HEK293T (cell line): Measurements from ENCODE around the gene SLC18A2.
"Not testable (repeated sequence)": the region's sequence is repeated elsewhere in the genome, so short reads cannot be mapped to it uniquely, and the experiment has no call there.

Experiments used
- CTCF ChIA-PET: fragments of 350-600 bp; formaldehyde crosslinking; extraction: SDS; loops from one replicate; lab custom pipeline; 2021; ENCODE audit warnings: antibody characterized with exemption, inconsistent platforms; lab: Yijun Ruan, JAX
- POLR2A ChIA-PET: fragments of 350-600 bp; formaldehyde crosslinking; extraction: SDS; loops from one replicate; lab custom pipeline; 2020; ENCODE audit warnings: antibody characterized with exemption, inconsistent platforms; lab: Yijun Ruan, JAX
- DNase-seq: peaks from one replicate; pipeline ENCODE4 v3.0.0; 2012; ENCODE audit warnings: mixed read lengths; ENCODE audit errors: extremely low spot score
- ARNT ChIP-seq: fragments of 450-650 bp; IDR thresholded peaks from 2 replicates; pipeline ENCODE4 v1.6.1; 2017; ENCODE audit warnings: mild to moderate bottlenecking
- BHLHE40 ChIP-seq: fragments of 450-650 bp; IDR thresholded peaks from 2 replicates; pipeline ENCODE4 v1.6.1; 2016; ENCODE audit warnings: mild to moderate bottlenecking, moderate library complexity, borderline replicate concordance
- CTBP1 ChIP-seq: fragments of 450-650 bp; IDR thresholded peaks from 2 replicates; pipeline ENCODE4 v1.6.1; 2016; ENCODE audit warnings: borderline replicate concordance
- ELF4 ChIP-seq: fragments of 450-650 bp; IDR thresholded peaks from 2 replicates; pipeline ENCODE4 v1.6.1; 2017; ENCODE audit warnings: antibody characterized with exemption
- FOXA1 ChIP-seq: fragments of 450-650 bp; IDR thresholded peaks from 2 replicates; pipeline ENCODE4 v1.6.1; 2016; ENCODE audit warnings: mild to moderate bottlenecking
- FOXK2 ChIP-seq: fragments of 450-650 bp; IDR thresholded peaks from 2 replicates; pipeline ENCODE4 v1.6.1; 2016; ENCODE audit warnings: mild to moderate bottlenecking
- FOXM1 ChIP-seq: fragments of 450-650 bp; IDR thresholded peaks from 2 replicates; pipeline ENCODE4 v1.6.1; 2017; ENCODE audit warnings: mild to moderate bottlenecking, borderline replicate concordance
- HDGF ChIP-seq: fragments of 450-650 bp; IDR thresholded peaks from 2 replicates; pipeline ENCODE4 v1.6.1; 2017; ENCODE audit warnings: antibody characterized with exemption, borderline replicate concordance
- L3MBTL2 ChIP-seq: fragments of 450-650 bp; conservative IDR thresholded peaks from 2 replicates; pipeline ENCODE4 v1.6.1; 2016; ENCODE audit warnings: mild to moderate bottlenecking
- LEF1 ChIP-seq: fragments of 450-650 bp; IDR thresholded peaks from 2 replicates; pipeline ENCODE4 v1.6.1; 2017; ENCODE audit warnings: mild to moderate bottlenecking, borderline replicate concordance
- NFRKB ChIP-seq: fragments of 450-650 bp; IDR thresholded peaks from 2 replicates; pipeline ENCODE4 v1.6.1; 2016; ENCODE audit warnings: mild to moderate bottlenecking, moderate library complexity
- PKNOX1 ChIP-seq: fragments of 450-650 bp; IDR thresholded peaks from 2 replicates; pipeline ENCODE4 v1.6.1; 2016
- SP1 ChIP-seq: fragments of 450-650 bp; IDR thresholded peaks from 2 replicates; pipeline ENCODE4 v1.6.1; 2017
- SUZ12 ChIP-seq: fragments of 450-650 bp; IDR thresholded peaks from 2 replicates; pipeline ENCODE4 v1.6.1; 2016; ENCODE audit warnings: mild to moderate bottlenecking
- TARDBP ChIP-seq: fragments of 450-650 bp; IDR thresholded peaks from 2 replicates; pipeline ENCODE4 v1.6.1; 2016
- ZNF384 ChIP-seq: fragments of 450-650 bp; IDR thresholded peaks from 2 replicates; pipeline ENCODE4 v1.6.1; 2016

SLC18A2 gene

GRCh38 chr10:117224881-117225280, 16.0 kb upstream of the SLC18A2 start:
- TF ChIP-seq ZNF384, result no peak
- no peak for TF ChIP-seq CTBP1
- no peak for TF ChIP-seq L3MBTL2
- TF ChIP-seq SUZ12, result no peak
- TF ChIP-seq FOXA1, result no peak
- TF ChIP-seq SP1, result no peak
- no peak for TF ChIP-seq NFRKB
- TF ChIP-seq PKNOX1, result no peak
- ChIA-PET POLR2A (no interaction called here), CTCF (interaction anchor here (0.6 to 2.2 kb wide), 2 partner anchors 8 to 255 kb away, joined by 3 to 11 read pairs; no protein-coding TSS in a partner anchor)
- DNase-seq, result no peak

GRCh38 chr10:117226813-117227451, 14.0 kb upstream of the SLC18A2 start:
- peak; percentile 75 for DNase-seq
- ChIA-PET CTCF (interaction anchor here (0.8 to 3.1 kb wide), 4 partner anchors 10 to 93 kb away, joined by 4 to 18 read pairs (median 8); no protein-coding TSS in a partner anchor), POLR2A (no interaction called here)
- TF ChIP-seq FOXM1, result no peak
- no peak for TF ChIP-seq HDGF
- TF ChIP-seq FOXA1, result no peak
- no peak for TF ChIP-seq L3MBTL2
- TF ChIP-seq CTBP1, result no peak
- no peak for TF ChIP-seq FOXK2
- no peak for TF ChIP-seq PKNOX1
- TF ChIP-seq SP1, result no peak
- no peak for TF ChIP-seq ARNT
- no peak for TF ChIP-seq SUZ12
- no peak for TF ChIP-seq TARDBP
- TF ChIP-seq BHLHE40, result no peak
- TF ChIP-seq NFRKB, result no peak
- no peak for TF ChIP-seq ELF4

GRCh38 chr10:117228210-117228609, 12.7 kb upstream of the SLC18A2 start:
- POLR2A ChIA-PET, result no interaction called here
- TF ChIP-seq ELF4 (no peak), FOXM1 (no peak), SP1 (no peak), BHLHE40 (no peak), LEF1 (no peak), TARDBP (no peak), CTBP1 (no peak), NFRKB (no peak), L3MBTL2 (no peak), FOXK2 (no peak), PKNOX1 (no peak), HDGF (no peak), ARNT (no peak), SUZ12 (no peak), FOXA1 (no peak), ZNF384 (no peak)
- no peak for DNase-seq
- CTCF ChIA-PET, result interaction anchor here (3.1 kb wide), 1 partner anchor 91 kb away, joined by 18 read pairs; no protein-coding TSS in a partner anchor

- DNase-seq, POLR2A ChIA-PET: not testable (repeated sequence)
- CTCF ChIA-PET, result interaction anchor here (0.7 to 1.1 kb wide), 2 partner anchors 14 to 268 kb away, joined by 3 to 4 read pairs; no protein-coding TSS in a partner anchor
Observed at GRCh38 chr10:117230107-117230506, 10.8 kb upstream of the SLC18A2 start.

- TF ChIP-seq FOXA1, result no peak
- TF ChIP-seq ZNF384, result no peak
- TF ChIP-seq PKNOX1, result no peak
- TF ChIP-seq SUZ12, result no peak
- TF ChIP-seq CTBP1, result no peak
- no peak for TF ChIP-seq LEF1
- no peak for TF ChIP-seq BHLHE40
- no peak for TF ChIP-seq FOXK2
- ChIA-PET POLR2A (no interaction called here), CTCF (no interaction called here)
- DNase-seq, result no peak
Observed at GRCh38 chr10:117237401-117237991, 3.4 kb upstream of the SLC18A2 start.

GRCh38 chr10:117239051-117239450, 1.9 kb upstream of the SLC18A2 start:
- CTCF ChIA-PET, result interaction anchor here (0.7 kb wide), 1 partner anchor 204 kb away, joined by 4 read pairs; no protein-coding TSS in a partner anchor
- POLR2A ChIA-PET, result no interaction called here
- no peak for TF ChIP-seq ZNF384
- TF ChIP-seq NFRKB, result no peak
- no peak for TF ChIP-seq ELF4
- no peak for DNase-seq
